Sigmoid colon (tissue), 7 donors: ENCODE measurements around the gene MAGEL2. TPM values are rescaled to one million over a fixed set of nuclear protein-coding genes. Genes with fewer than 3 reads are reported as not detected.

Source experiments
- DNase-seq: peaks from one replicate; pipeline ENCODE4 v3.0.0-alpha.2; 2019
- H3K27ac ChIP-seq, 4 donors: fragments of 200-600 bp; sonication (generic); one replicate each; pipeline ENCODE4 v1.5.1; 2016 to 2019; ENCODE audit warnings: mild to moderate bottlenecking in 1 of 4
- H3K27me3 ChIP-seq, 3 donors: fragments of 200-600 bp; sonication (generic); one replicate each; pipeline ENCODE4 v1.5.1; 2019; ENCODE audit warnings: mild to moderate bottlenecking in 1 of 3
- H3K36me3 ChIP-seq, 4 donors: fragments of 200-600 bp; sonication (generic); one replicate each; pipeline ENCODE4 v1.5.1; 2016 to 2019
- H3K4me1 ChIP-seq, 4 donors: fragments of 200-600 bp; sonication (generic); one replicate each; pipeline ENCODE4 v1.5.1; 2017 to 2019
- H3K4me3 ChIP-seq, 4 donors: fragments of 200-600 bp; sonication (generic); one replicate each; pipeline ENCODE4 v1.5.1; 2017 to 2019; ENCODE audit warnings: mild to moderate bottlenecking in 2 of 4, moderate library complexity in 1 of 4
- H3K9me3 ChIP-seq, 4 donors: fragments of 200-600 bp in 3 of 4; sonication (generic) in 3 of 4; one replicate each; pipeline versions ENCODE4 v1.5.1 to v1.6.1; 2013 to 2019
- EP300 ChIP-seq, 4 donors: sonication (generic); formaldehyde crosslinking; IDR thresholded peaks; one replicate each; pipeline ENCODE4 v1.6.1; 2017; ENCODE audit warnings: antibody characterized with exemption in 4 of 4
- POLR2A ChIP-seq, 2 donors: fragments of 450-650 bp; IDR thresholded peaks; one replicate each; pipeline ENCODE4 v1.6.1; 2016; ENCODE audit warnings: antibody characterized with exemption in 2 of 2, mild to moderate bottlenecking in 2 of 2, moderate library complexity in 2 of 2
- POLR2AphosphoS5 ChIP-seq, 4 donors: sonication (generic); formaldehyde crosslinking; IDR thresholded peaks; one replicate each; pipeline ENCODE4 v1.6.1; 2017; ENCODE audit warnings: antibody characterized with exemption in 4 of 4
- WGBS, 2 donors: extraction: QIAGEN DNeasy Blood & Tissue Kit; methylation state at CpG; one replicate each; pipeline ENCODE4 v1.1.7; 2013; 5-methylcytosine and 5-hydroxymethylcytosine counted together
- intact Hi-C: fragments of 100-400 bp; cut with DNase I; formaldehyde crosslinking; loops from one replicate; pipeline ENCODE4 v1.15.1; 2023
- polyA plus RNA-seq, 3 donors: library from polyadenylated mRNA; stranded (reverse); fragments of 200-250 nt; gene quantifications; one replicate each; pipeline ENCODE4 v1.2.3, GENCODE V29; 2013
- total RNA-seq, 4 donors: library from RNA; depleted of rRNA; stranded (reverse); fragments of >200 nt; gene quantifications; one replicate each; pipeline ENCODE4 v1.1.0, GENCODE V29; 2016
- TF ChIP-seq, protein P1 (sequence below), 4 experiments: fragments of 450-650 bp in 3 of 4; fragments of 200-600 bp in 1 of 4; IDR thresholded peaks; one replicate each; pipeline ENCODE4 v1.5.1; 2016 to 2019; ENCODE audit warnings: antibody characterized with exemption in 4 of 4, mild to moderate bottlenecking in 3 of 4, moderate library complexity in 2 of 4
- donor health status: healthy with polysubstance abuse.
- donor health status: Bipolar disorder and iron deficiency.
- donor health status: healthy.

MAGEL2 gene
- total and polyA plus RNA-seq, 7 donors: under 0.01 to 0.83 (median 0.33) TPM; not detected in 2

GRCh38 chr15:23629234-23629805, 18.3 kb downstream of the MAGEL2 start:
- intact Hi-C loops: no loop called here
- no peaks in the 10 kb centered on the region for H3K36me3 ChIP-seq
- 14 to 26% methylated on average over 4 of the region's 4 CpGs for WGBS, 2 donors

DNA sequence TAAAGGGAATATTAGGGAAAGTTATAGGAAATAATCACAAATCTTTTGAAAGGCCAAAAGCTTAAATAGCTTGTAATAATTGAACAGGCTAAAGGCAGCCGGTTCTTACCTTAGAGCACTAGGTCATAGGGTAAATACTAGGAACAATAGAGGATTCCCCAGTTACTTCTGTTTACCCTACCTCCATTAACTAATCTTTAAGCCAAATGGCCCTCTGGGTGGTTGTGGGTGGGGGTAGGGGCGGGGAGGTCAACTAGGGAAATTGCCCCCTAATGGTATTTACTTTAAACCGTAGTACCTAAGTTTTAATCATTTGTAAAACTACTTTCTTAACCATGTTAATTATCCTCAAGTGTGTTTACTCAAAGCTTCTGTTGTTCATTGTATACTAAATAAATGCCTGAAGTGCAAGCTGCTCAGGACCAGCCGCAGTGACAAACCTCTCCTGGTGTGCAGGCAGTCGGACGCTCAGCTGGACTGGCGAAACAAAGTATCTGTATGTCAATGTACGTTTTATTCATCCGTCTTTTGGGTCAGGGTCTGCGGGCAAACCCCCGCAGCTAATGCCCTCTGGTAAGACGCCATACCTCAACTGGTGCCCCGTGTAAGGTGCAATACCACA, 18.9 kb downstream of the MAGEL2 start:
- 39 to 47% methylated on average over 13 of the region's 13 CpGs for WGBS, 2 donors
- H3K27me3 ChIP-seq: peaks cover 0 to 15% (median 0%) of the 10 kb centered on the region in 3 donors

More at GRCh38 chr15:23629234-23629805, 18.3 kb downstream of the MAGEL2 start:
- no peak overlapping the region for H3K27ac ChIP-seq
- no peaks in the 10 kb centered on the region for H3K4me1 ChIP-seq
- H3K27me3 ChIP-seq: peaks cover 0 to 19% (median 0%) of the 10 kb centered on the region in 3 donors
- DNase-seq: no peak
- TF ChIP-seq, protein P1, sequence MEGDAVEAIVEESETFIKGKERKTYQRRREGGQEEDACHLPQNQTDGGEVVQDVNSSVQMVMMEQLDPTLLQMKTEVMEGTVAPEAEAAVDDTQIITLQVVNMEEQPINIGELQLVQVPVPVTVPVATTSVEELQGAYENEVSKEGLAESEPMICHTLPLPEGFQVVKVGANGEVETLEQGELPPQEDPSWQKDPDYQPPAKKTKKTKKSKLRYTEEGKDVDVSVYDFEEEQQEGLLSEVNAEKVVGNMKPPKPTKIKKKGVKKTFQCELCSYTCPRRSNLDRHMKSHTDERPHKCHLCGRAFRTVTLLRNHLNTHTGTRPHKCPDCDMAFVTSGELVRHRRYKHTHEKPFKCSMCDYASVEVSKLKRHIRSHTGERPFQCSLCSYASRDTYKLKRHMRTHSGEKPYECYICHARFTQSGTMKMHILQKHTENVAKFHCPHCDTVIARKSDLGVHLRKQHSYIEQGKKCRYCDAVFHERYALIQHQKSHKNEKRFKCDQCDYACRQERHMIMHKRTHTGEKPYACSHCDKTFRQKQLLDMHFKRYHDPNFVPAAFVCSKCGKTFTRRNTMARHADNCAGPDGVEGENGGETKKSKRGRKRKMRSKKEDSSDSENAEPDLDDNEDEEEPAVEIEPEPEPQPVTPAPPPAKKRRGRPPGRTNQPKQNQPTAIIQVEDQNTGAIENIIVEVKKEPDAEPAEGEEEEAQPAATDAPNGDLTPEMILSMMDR (IDR thresholded peaks at IDR 0.05): peak in 1 of 4 experiments; percentile 18
- TF ChIP-seq POLR2A (IDR thresholded peaks at IDR 0.05): no peak
- no peaks in the 10 kb centered on the region for H3K9me3 ChIP-seq
- H3K4me3 ChIP-seq: no peak overlapping the region

DNA sequence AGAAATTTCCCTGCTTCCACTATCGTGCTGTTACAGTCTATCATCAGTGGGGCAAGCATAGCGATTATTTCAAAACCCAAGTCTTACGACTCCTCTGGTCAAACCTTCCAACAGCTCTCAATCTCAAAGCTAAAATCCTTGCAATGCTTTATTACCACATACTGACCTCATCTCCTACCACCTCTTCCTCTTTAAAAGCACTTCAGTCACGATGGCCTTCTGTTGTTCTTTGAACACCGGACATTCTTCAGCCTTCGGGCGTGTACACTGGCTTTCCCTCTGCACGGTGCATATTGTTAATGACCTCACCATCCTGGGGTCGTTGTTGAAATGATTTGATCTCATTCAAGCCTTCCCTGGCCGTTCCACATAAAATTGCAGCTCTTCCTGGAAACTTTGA, 31.1 kb downstream of the MAGEL2 start:
- Histone ChIP-seq H3K36me3 (no peaks in the 10 kb centered on the region), H3K27me3 (no peaks in the 10 kb centered on the region), H3K4me3 (no peak overlapping the region), H3K27ac (no peak overlapping the region), H3K9me3 (no peaks in the 10 kb centered on the region), H3K4me1 (no peaks in the 10 kb centered on the region)
- intact Hi-C loops: no loop called here
- DNase-seq: no peak
- no peak for TF ChIP-seq POLR2A (IDR thresholded peaks at IDR 0.05)
- TF ChIP-seq EP300 (IDR thresholded peaks at IDR 0.05): no peak
- TF ChIP-seq POLR2AphosphoS5 (IDR thresholded peaks at IDR 0.05): no peak
- TF ChIP-seq, protein P1 (IDR thresholded peaks at IDR 0.05): no peak
- 53 to 64% methylated on average over 10 of the region's 10 CpGs for WGBS, 2 donors

More for the DNA sequence above, 18.9 kb downstream of the MAGEL2 start:
- TF ChIP-seq EP300 (IDR thresholded peaks at IDR 0.05): no peak
- TF ChIP-seq POLR2AphosphoS5 (IDR thresholded peaks at IDR 0.05): no peak
- TF ChIP-seq, protein P1 (IDR thresholded peaks at IDR 0.05): no peak
- TF ChIP-seq POLR2A (IDR thresholded peaks at IDR 0.05): no peak
- Histone ChIP-seq H3K27ac (no peak overlapping the region), H3K4me3 (no peak overlapping the region), H3K9me3 (no peaks in the 10 kb centered on the region), H3K4me1 (no peaks in the 10 kb centered on the region), H3K36me3 (no peaks in the 10 kb centered on the region)
- intact Hi-C loops: no loop called here
- DNase-seq: no peak

- Histone ChIP-seq H3K4me3 (no peak overlapping the region), H3K9me3 (no peaks in the 10 kb centered on the region), H3K27me3 (no peaks in the 10 kb centered on the region), H3K4me1 (no peaks in the 10 kb centered on the region), H3K36me3 (no peaks in the 10 kb centered on the region), H3K27ac (no peak overlapping the region)
- intact Hi-C loops: no loop called here
- no peak for DNase-seq
- whole genome bisulfite sequencing, 2 donors: 88% methylated on average over 2 of the region's 2 CpGs
- TF ChIP-seq EP300 (IDR thresholded peaks at IDR 0.05): no peak
Observed at GRCh38 chr15:23606226-23606625, 41.4 kb downstream of the MAGEL2 start.

- DNase-seq: no peak
- H3K9me3 ChIP-seq: no peaks in the 10 kb centered on the region
- no peaks in the 10 kb centered on the region for H3K27me3 ChIP-seq
- 96 to 97% methylated on average over 6 of the region's 6 CpGs for WGBS, 2 donors
- H3K27ac ChIP-seq: no peak overlapping the region
- intact Hi-C loops: no loop called here
- H3K4me1 ChIP-seq: no peaks in the 10 kb centered on the region
- no peak overlapping the region for H3K4me3 ChIP-seq
- TF ChIP-seq EP300 (IDR thresholded peaks at IDR 0.05) (no peak), POLR2AphosphoS5 (IDR thresholded peaks at IDR 0.05) (no peak), POLR2A (IDR thresholded peaks at IDR 0.05) (no peak)
- TF ChIP-seq, protein P1 (IDR thresholded peaks at IDR 0.05): no peak
- H3K36me3 ChIP-seq: no peaks in the 10 kb centered on the region
Observed at GRCh38 chr15:23602124-23602523, 45.5 kb downstream of the MAGEL2 start.
